ENCODE measurements around the gene KRTAP4-6.

DNA sequence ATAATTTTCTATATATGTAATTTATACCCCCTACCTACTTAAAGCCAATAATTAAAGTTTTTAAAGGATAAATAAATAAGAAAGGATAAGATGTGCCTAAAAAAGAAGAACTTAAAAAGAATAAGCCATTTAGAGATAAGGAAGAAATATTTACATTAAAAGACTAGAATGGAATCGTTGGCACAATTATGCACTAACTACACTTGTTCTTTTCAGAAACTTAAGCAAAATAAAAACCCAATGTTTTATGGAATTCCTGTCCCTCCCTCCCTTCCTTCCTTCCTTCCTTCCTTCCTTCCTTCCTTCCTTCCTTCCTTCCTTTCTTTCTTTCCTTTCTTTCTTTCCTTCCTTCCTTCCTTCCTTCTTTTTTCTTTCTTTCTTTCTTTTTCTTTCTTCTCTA lies 4.5 kb upstream of the KRTAP4-6 start:
- TF ChIP-seq, protein P1, sequence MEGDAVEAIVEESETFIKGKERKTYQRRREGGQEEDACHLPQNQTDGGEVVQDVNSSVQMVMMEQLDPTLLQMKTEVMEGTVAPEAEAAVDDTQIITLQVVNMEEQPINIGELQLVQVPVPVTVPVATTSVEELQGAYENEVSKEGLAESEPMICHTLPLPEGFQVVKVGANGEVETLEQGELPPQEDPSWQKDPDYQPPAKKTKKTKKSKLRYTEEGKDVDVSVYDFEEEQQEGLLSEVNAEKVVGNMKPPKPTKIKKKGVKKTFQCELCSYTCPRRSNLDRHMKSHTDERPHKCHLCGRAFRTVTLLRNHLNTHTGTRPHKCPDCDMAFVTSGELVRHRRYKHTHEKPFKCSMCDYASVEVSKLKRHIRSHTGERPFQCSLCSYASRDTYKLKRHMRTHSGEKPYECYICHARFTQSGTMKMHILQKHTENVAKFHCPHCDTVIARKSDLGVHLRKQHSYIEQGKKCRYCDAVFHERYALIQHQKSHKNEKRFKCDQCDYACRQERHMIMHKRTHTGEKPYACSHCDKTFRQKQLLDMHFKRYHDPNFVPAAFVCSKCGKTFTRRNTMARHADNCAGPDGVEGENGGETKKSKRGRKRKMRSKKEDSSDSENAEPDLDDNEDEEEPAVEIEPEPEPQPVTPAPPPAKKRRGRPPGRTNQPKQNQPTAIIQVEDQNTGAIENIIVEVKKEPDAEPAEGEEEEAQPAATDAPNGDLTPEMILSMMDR (conservative IDR thresholded peaks at IDR 0.05 in 1 of 2, IDR thresholded peaks at IDR 0.05 in 1 of 2; ENCODE audit: extremely low read depth in 1 of 2, insufficient read depth in 1 of 2, low read depth in 1 of 2, low read length in 2 of 2), result no peak
- no peak for TF ChIP-seq EZH2 (IDR thresholded peaks at IDR 0.05; ENCODE audit: borderline replicate concordance, low read length)
